ENCODE results near the gene SPRED1. TPM values are rescaled to one million over a fixed set of nuclear protein-coding genes. Genes with fewer than 3 reads are reported as not detected.

Gene SPRED1
- polyA plus RNA-seq, 4 donors: 30.5 to 49.2 (median 37.1) TPM

Other genes with a start within 250 kb of the SPRED1 start
- gene FAM98B, start 201.3 kb downstream of the SPRED1 start, polyA plus RNA-seq (ENCODE audit: insufficient read length in 4 of 4): 100 to 1,000 TPM in 1 of 4 donors, 10 to 100 TPM in 3; 56.1 to 106 (median 82.4) TPM